IMR-90 (cell line): Measurements from ENCODE around the gene FOXN3.
"Not testable (repeated sequence)": the region's sequence is repeated elsewhere in the genome, so short reads cannot be mapped to it uniquely, and the experiment has no call there.

ENCODE experiments used
- BHLHE40 ChIP-seq: fragments of 150-350 bp; IDR thresholded peaks from 2 replicates; pipeline ENCODE4 v1.6.1; 2016; ENCODE audit warnings: mild to moderate bottlenecking, low read depth, low read length
- CEBPB ChIP-seq: IDR thresholded peaks from 2 replicates; pipeline ENCODE4 v1.6.1; 2012; ENCODE audit warnings: low read depth, low read length, improper control_type of control experiment
- CTCF ChIP-seq: conservative IDR thresholded peaks from 2 replicates; pipeline ENCODE4 v1.5.1; 2012; ENCODE audit warnings: mild to moderate bottlenecking, low read depth, low read length, improper control_type of control experiment
- FOS ChIP-seq: fragments of 150-350 bp; IDR thresholded peaks from 2 replicates; pipeline ENCODE4 v1.6.1; 2016; ENCODE audit warnings: low read depth, low read length
- MAFK ChIP-seq: IDR thresholded peaks from 2 replicates; pipeline ENCODE4 v1.6.1; 2012; ENCODE audit warnings: low read depth, low read length, improper control_type of control experiment
- MAZ ChIP-seq: IDR thresholded peaks from 2 replicates; pipeline ENCODE4 v1.6.1; 2012; ENCODE audit warnings: low read depth, mild to moderate bottlenecking, low read length, improper control_type of control experiment, moderate library complexity, borderline replicate concordance
- MXI1 ChIP-seq: IDR thresholded peaks from 2 replicates; pipeline ENCODE4 v1.6.1; 2012; ENCODE audit warnings: low read depth, mild to moderate bottlenecking, low read length, moderate library complexity, borderline replicate concordance
- POLR2A ChIP-seq: IDR thresholded peaks from 2 replicates; pipeline ENCODE4 v1.6.1; 2012; ENCODE audit warnings: mild to moderate bottlenecking, low read depth, low read length
- RAD21 ChIP-seq: IDR thresholded peaks from 2 replicates; pipeline ENCODE4 v1.6.1; 2012; ENCODE audit warnings: low read length, improper control_type of control experiment
- RFX5 ChIP-seq: IDR thresholded peaks from 2 replicates; pipeline ENCODE4 v1.8.0; 2012; ENCODE audit warnings: low read depth, mild to moderate bottlenecking, low read length, moderate library complexity
- USF2 ChIP-seq: fragments of 150-350 bp; IDR thresholded peaks from 2 replicates; pipeline ENCODE4 v1.6.1; 2017; ENCODE audit warnings: mild to moderate bottlenecking, antibody characterized with exemption, low read length, low read depth

- TF ChIP-seq FOS, CEBPB, CTCF, MAZ, RAD21, POLR2A, USF2, MXI1, MAFK, RFX5, BHLHE40: not testable (repeated sequence)
Observed at GRCh38 chr14:89111232-89111631, 305.8 kb downstream of the FOXN3 start.
